Measurements from ENCODE around the gene RELL1. TPM values are rescaled to one million over a fixed set of nuclear protein-coding genes. Genes with fewer than 3 reads are reported as not detected.

Gene RELL1
- total RNA-seq, 1 donor from 2014 or later = 23.1 TPM

- H3K9me3 Mint-ChIP-seq (ENCODE audit: unreplicated experiment) = no peaks in the 10 kb centered on the region
- H3K27ac ChIP-seq (ENCODE audit: low read depth, low read length) = no peak overlapping the region
- TF ChIP-seq CTCF (IDR thresholded peaks at IDR 0.05; ENCODE audit: insufficient read depth, low read depth, low read length) = no peak
- TF ChIP-seq EZH2 (IDR thresholded peaks at IDR 0.05; ENCODE audit: insufficient read depth, low read length) = no peak
- no peaks in the 10 kb centered on the region for H3K27me3 ChIP-seq (ENCODE audit: insufficient read depth, low read length)
- DNase-seq (ENCODE audit: low read depth) = peak; percentile 62
- no peak overlapping the region for H3K9ac ChIP-seq (ENCODE audit: low read length)
- no peaks in the 10 kb centered on the region for H3K9me3 ChIP-seq (ENCODE audit: insufficient read depth, low read depth, low read length)
- no peaks in the 10 kb centered on the region for H3K36me3 ChIP-seq (ENCODE audit: insufficient read depth, low read length)
- peaks cover 22% of the 10 kb centered on the region for H3K4me1 Mint-ChIP-seq (ENCODE audit: low read depth, unreplicated experiment)
- no peak overlapping the region for H3K4me3 Mint-ChIP-seq (ENCODE audit: unreplicated experiment)
- no peak overlapping the region for H2AFZ ChIP-seq (ENCODE audit: low read depth, low read length)
- H3K36me3 Mint-ChIP-seq (ENCODE audit: low read depth, unreplicated experiment) = no peaks in the 10 kb centered on the region
- H4K20me1 ChIP-seq (ENCODE audit: insufficient read depth, low read length) = no peaks in the 10 kb centered on the region
- H3K27ac Mint-ChIP-seq (ENCODE audit: unreplicated experiment) = no peak overlapping the region
- peaks cover 9% of the 10 kb centered on the region for H3K4me1 ChIP-seq (ENCODE audit: insufficient read depth, low read length)
- H3K4me2 ChIP-seq (ENCODE audit: low read length) = no peak overlapping the region
- H3K27me3 Mint-ChIP-seq (ENCODE audit: low read depth, unreplicated experiment) = no peaks in the 10 kb centered on the region
- FAIRE-seq = no peak
- H3K79me2 ChIP-seq (ENCODE audit: insufficient read depth, low read length) = no peaks in the 10 kb centered on the region
- H3K4me3 ChIP-seq (ENCODE audit: insufficient read depth, low read depth, low read length) = no peak overlapping the region
Measured at GRCh38 chr4:37715889-37716402, 29.8 kb upstream of the RELL1 start.

- Histone ChIP-seq H3K9me3 (ENCODE audit: insufficient read depth, low read depth, low read length) (no peaks in the 10 kb centered on the region), H3K4me3 (ENCODE audit: insufficient read depth, low read depth, low read length) (no peak overlapping the region), H3K27ac (ENCODE audit: low read depth, low read length) (no peak overlapping the region), H3K4me2 (ENCODE audit: low read length) (no peak overlapping the region), H4K20me1 (ENCODE audit: insufficient read depth, low read length) (no peaks in the 10 kb centered on the region), H3K4me1 (ENCODE audit: insufficient read depth, low read length) (no peaks in the 10 kb centered on the region), H3K27me3 (ENCODE audit: insufficient read depth, low read length) (no peaks in the 10 kb centered on the region), H3K9ac (ENCODE audit: low read length) (no peak overlapping the region), H3K79me2 (ENCODE audit: insufficient read depth, low read length) (no peaks in the 10 kb centered on the region), H3K36me3 (ENCODE audit: insufficient read depth, low read length) (no peaks in the 10 kb centered on the region), H2AFZ (ENCODE audit: low read depth, low read length) (no peak overlapping the region)
- FAIRE-seq (no peak), DNase-seq (ENCODE audit: low read depth) (no peak)
- Mint-ChIP-seq H3K27me3 (ENCODE audit: low read depth, unreplicated experiment) (no peaks in the 10 kb centered on the region), H3K9me3 (ENCODE audit: unreplicated experiment) (no peaks in the 10 kb centered on the region), H3K27ac (ENCODE audit: unreplicated experiment) (no peak overlapping the region), H3K4me3 (ENCODE audit: unreplicated experiment) (no peak overlapping the region), H3K4me1 (ENCODE audit: low read depth, unreplicated experiment) (no peaks in the 10 kb centered on the region), H3K36me3 (ENCODE audit: low read depth, unreplicated experiment) (no peaks in the 10 kb centered on the region)
- TF ChIP-seq CTCF (IDR thresholded peaks at IDR 0.05; ENCODE audit: insufficient read depth, low read depth, low read length) (no peak), EZH2 (IDR thresholded peaks at IDR 0.05; ENCODE audit: insufficient read depth, low read length) (no peak)
Measured at GRCh38 chr4:37710491-37710890, 24.3 kb upstream of the RELL1 start.

- Mint-ChIP-seq H3K36me3 (ENCODE audit: low read depth, unreplicated experiment) (no peaks in the 10 kb centered on the region), H3K27ac (ENCODE audit: unreplicated experiment) (no peak overlapping the region), H3K9me3 (ENCODE audit: unreplicated experiment) (no peaks in the 10 kb centered on the region), H3K4me1 (ENCODE audit: low read depth, unreplicated experiment) (peaks cover 5% of the 10 kb centered on the region), H3K27me3 (ENCODE audit: low read depth, unreplicated experiment) (no peaks in the 10 kb centered on the region), H3K4me3 (ENCODE audit: unreplicated experiment) (no peak overlapping the region)
- TF ChIP-seq EZH2 (IDR thresholded peaks at IDR 0.05; ENCODE audit: insufficient read depth, low read length) (no peak), CTCF (IDR thresholded peaks at IDR 0.05; ENCODE audit: insufficient read depth, low read depth, low read length) (no peak)
- Histone ChIP-seq H3K4me1 (ENCODE audit: insufficient read depth, low read length) (no peaks in the 10 kb centered on the region), H3K79me2 (ENCODE audit: insufficient read depth, low read length) (no peaks in the 10 kb centered on the region), H3K36me3 (ENCODE audit: insufficient read depth, low read length) (no peaks in the 10 kb centered on the region), H3K4me3 (ENCODE audit: insufficient read depth, low read depth, low read length) (no peak overlapping the region), H3K27ac (ENCODE audit: low read depth, low read length) (no peak overlapping the region), H4K20me1 (ENCODE audit: insufficient read depth, low read length) (no peaks in the 10 kb centered on the region), H3K9me3 (ENCODE audit: insufficient read depth, low read depth, low read length) (no peaks in the 10 kb centered on the region), H3K9ac (ENCODE audit: low read length) (no peak overlapping the region), H3K27me3 (ENCODE audit: insufficient read depth, low read length) (no peaks in the 10 kb centered on the region), H3K4me2 (ENCODE audit: low read length) (no peak overlapping the region), H2AFZ (ENCODE audit: low read depth, low read length) (no peak overlapping the region)
- no peak for DNase-seq (ENCODE audit: low read depth)
- FAIRE-seq = no peak
Measured at GRCh38 chr4:37706032-37706431, 19.9 kb upstream of the RELL1 start.
